ENCODE results near the gene ECHDC1.

ECHDC1 gene

GRCh38 chr6:127300411-127300810 is 43.0 kb downstream of the ECHDC1 start:
- Histone ChIP-seq H3K14ac (ENCODE audit: low read length in 2 of 2) (no peak overlapping the region), H3K27ac (ENCODE audit: low read length, poor library complexity, severe bottlenecking) (peak overlapping the region; percentile 72), H4K8ac (ENCODE audit: low read length) (no peak overlapping the region), H3K4me3 (ENCODE audit: insufficient read depth in 1 of 2, low read depth in 1 of 2, low read length in 2 of 2) (no peak overlapping the region), H2AK5ac (ENCODE audit: low read length, severe bottlenecking) (peak overlapping the region; percentile 88), H3K4me1 (ENCODE audit: control insufficient read depth, insufficient read depth, low read depth, low read length) (peaks cover 1% of the 10 kb centered on the region), H3K4ac (ENCODE audit: low read depth in 1 of 2, low read length in 2 of 2) (no peak overlapping the region), H3K18ac (ENCODE audit: low read depth in 1 of 2, low read length in 2 of 2) (no peak overlapping the region), H3K4me2 (ENCODE audit: low read length, poor library complexity, severe bottlenecking) (no peak overlapping the region), H3K23ac (ENCODE audit: low read length in 2 of 2) (no peak overlapping the region), H2BK120ac (ENCODE audit: low read depth, low read length) (no peak overlapping the region), H3K9me3 (ENCODE audit: control insufficient read depth, low read length) (no peaks in the 10 kb centered on the region), H3K27me3 (ENCODE audit: control insufficient read depth in 1 of 2, insufficient read depth in 1 of 2, low read length in 2 of 2) (no peaks in the 10 kb centered on the region), H4K91ac (ENCODE audit: low read length) (no peak overlapping the region), H3K36me3 (ENCODE audit: control insufficient read depth in 1 of 2, insufficient read depth in 2 of 2, low read depth in 1 of 2, low read length in 2 of 2) (peaks cover 5 to 36% of the 10 kb centered on the region in 2 experiments), H2BK5ac (ENCODE audit: low read depth, low read length, poor library complexity, severe bottlenecking) (no peak overlapping the region), H2BK15ac (ENCODE audit: low read depth, poor library complexity, severe bottlenecking) (no peak overlapping the region), H2AFZ (ENCODE audit: low read depth, low read length) (no peak overlapping the region), H3K9ac (ENCODE audit: low read length) (peak overlapping the region; percentile 75), H3K79me1 (replicated peaks; ENCODE audit: low read length, poor library complexity, severe bottlenecking) (peaks cover 15% of the 10 kb centered on the region), H2BK12ac (ENCODE audit: low read length in 2 of 2) (no peak overlapping the region)
- peak; percentile 90 for DNase-seq

DNA sequence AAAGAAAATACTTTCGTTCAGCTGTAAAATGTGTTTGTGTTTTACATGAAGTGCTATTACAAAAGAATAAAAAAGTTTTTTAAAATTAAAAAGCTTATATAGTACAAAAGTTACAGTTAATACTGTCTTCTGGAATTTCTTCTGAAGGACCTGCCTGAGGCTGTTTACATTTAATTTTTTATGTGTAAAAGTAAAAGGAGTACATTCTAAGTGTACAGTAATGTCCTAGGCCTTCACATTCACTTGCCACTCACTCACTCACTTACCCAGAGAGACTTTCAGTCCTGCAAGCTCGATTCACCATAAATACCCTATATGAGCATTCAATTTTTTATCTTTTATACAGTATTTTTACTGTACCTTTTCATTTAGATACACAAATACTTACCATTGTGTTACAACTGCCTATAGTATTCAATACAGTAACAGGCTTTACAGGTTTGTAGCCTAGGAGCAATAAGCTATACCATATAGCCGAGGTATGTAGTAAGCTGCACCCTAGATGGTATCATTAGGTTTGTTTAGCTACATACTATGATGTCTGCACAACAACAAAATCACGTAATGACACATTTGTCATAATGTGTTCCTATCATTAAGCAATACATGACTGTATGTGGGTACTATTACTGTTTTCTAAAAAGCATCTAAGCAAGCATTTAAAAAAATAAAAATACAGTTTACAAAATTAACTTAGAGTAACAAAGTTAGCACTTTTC is 43.7 kb downstream of the ECHDC1 start:
- DNase-seq: peak; percentile 31
- Histone ChIP-seq H3K23ac (ENCODE audit: low read length in 2 of 2) (no peak overlapping the region), H3K4ac (ENCODE audit: low read depth in 1 of 2, low read length in 2 of 2) (no peak overlapping the region), H2BK15ac (ENCODE audit: low read depth, poor library complexity, severe bottlenecking) (no peak overlapping the region), H2AFZ (ENCODE audit: low read depth, low read length) (no peak overlapping the region), H3K36me3 (ENCODE audit: control insufficient read depth in 1 of 2, insufficient read depth in 2 of 2, low read depth in 1 of 2, low read length in 2 of 2) (peaks cover 5 to 40% of the 10 kb centered on the region in 2 experiments), H3K79me1 (replicated peaks; ENCODE audit: low read length, poor library complexity, severe bottlenecking) (peaks cover 16% of the 10 kb centered on the region), H4K91ac (ENCODE audit: low read length) (no peak overlapping the region), H3K4me3 (ENCODE audit: insufficient read depth in 1 of 2, low read depth in 1 of 2, low read length in 2 of 2) (no peak overlapping the region), H3K4me1 (ENCODE audit: control insufficient read depth, insufficient read depth, low read depth, low read length) (peaks cover 1% of the 10 kb centered on the region), H3K18ac (ENCODE audit: low read depth in 1 of 2, low read length in 2 of 2) (no peak overlapping the region), H3K27me3 (ENCODE audit: control insufficient read depth in 1 of 2, insufficient read depth in 1 of 2, low read length in 2 of 2) (no peaks in the 10 kb centered on the region), H4K8ac (ENCODE audit: low read length) (no peak overlapping the region), H3K27ac (ENCODE audit: low read length, poor library complexity, severe bottlenecking) (peak overlapping the region; percentile 72), H2BK120ac (ENCODE audit: low read depth, low read length) (no peak overlapping the region), H3K4me2 (ENCODE audit: low read length, poor library complexity, severe bottlenecking) (no peak overlapping the region), H3K9ac (ENCODE audit: low read length) (peak overlapping the region; percentile 75), H2BK5ac (ENCODE audit: low read depth, low read length, poor library complexity, severe bottlenecking) (no peak overlapping the region), H3K14ac (ENCODE audit: low read length in 2 of 2) (no peak overlapping the region), H2AK5ac (ENCODE audit: low read length, severe bottlenecking) (no peak overlapping the region), H3K9me3 (ENCODE audit: control insufficient read depth, low read length) (no peaks in the 10 kb centered on the region), H2BK12ac (ENCODE audit: low read length in 2 of 2) (no peak overlapping the region)
- 100% methylated on average over 1 of the region's 4 CpGs for WGBS

DNA sequence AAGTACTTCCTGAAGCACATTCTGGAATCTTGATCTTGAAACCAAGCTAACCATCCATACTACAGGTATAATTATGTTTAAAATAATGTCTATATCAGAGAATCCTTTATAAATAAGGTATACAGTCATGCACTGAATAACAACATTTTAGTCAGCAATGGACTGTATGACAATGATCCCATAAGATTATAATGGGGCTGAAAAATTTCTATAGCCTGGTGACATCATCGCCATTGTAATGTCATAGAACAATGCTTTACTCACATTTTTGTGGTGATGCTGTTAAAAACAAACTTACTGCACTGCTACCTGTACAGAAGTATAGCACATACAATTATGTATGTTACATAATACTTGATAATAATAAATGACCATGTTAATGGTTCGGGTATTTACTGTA is 44.9 kb downstream of the ECHDC1 start:
- H4K8ac ChIP-seq (ENCODE audit: low read length): no peak overlapping the region
- no peak overlapping the region for H3K4ac ChIP-seq (ENCODE audit: low read depth in 1 of 2, low read length in 2 of 2)
- no peaks in the 10 kb centered on the region for H3K27me3 ChIP-seq (ENCODE audit: control insufficient read depth in 1 of 2, insufficient read depth in 1 of 2, low read length in 2 of 2)
- no peak overlapping the region for H3K23ac ChIP-seq (ENCODE audit: low read length in 2 of 2)
- H3K4me3 ChIP-seq (ENCODE audit: insufficient read depth in 1 of 2, low read depth in 1 of 2, low read length in 2 of 2): no peak overlapping the region
- H2BK15ac ChIP-seq (ENCODE audit: low read depth, poor library complexity, severe bottlenecking): no peak overlapping the region
- H3K18ac ChIP-seq (ENCODE audit: low read depth in 1 of 2, low read length in 2 of 2): no peak overlapping the region
- H2BK12ac ChIP-seq (ENCODE audit: low read length in 2 of 2): no peak overlapping the region
- H3K4me1 ChIP-seq (ENCODE audit: control insufficient read depth, insufficient read depth, low read depth, low read length): peaks cover 1% of the 10 kb centered on the region
- H2BK120ac ChIP-seq (ENCODE audit: low read depth, low read length): no peak overlapping the region
- H3K14ac ChIP-seq (ENCODE audit: low read length in 2 of 2): no peak overlapping the region
- H2AFZ ChIP-seq (ENCODE audit: low read depth, low read length): no peak overlapping the region
- H3K9ac ChIP-seq (ENCODE audit: low read length): no peak overlapping the region
- H4K91ac ChIP-seq (ENCODE audit: low read length): no peak overlapping the region
- peaks cover 17% of the 10 kb centered on the region for H3K79me1 ChIP-seq (replicated peaks; ENCODE audit: low read length, poor library complexity, severe bottlenecking)
- no peaks in the 10 kb centered on the region for H3K9me3 ChIP-seq (ENCODE audit: control insufficient read depth, low read length)
- H2AK5ac ChIP-seq (ENCODE audit: low read length, severe bottlenecking): no peak overlapping the region
- no peak for DNase-seq
- H3K27ac ChIP-seq (ENCODE audit: low read length, poor library complexity, severe bottlenecking): no peak overlapping the region
- H2BK5ac ChIP-seq (ENCODE audit: low read depth, low read length, poor library complexity, severe bottlenecking): no peak overlapping the region
- 20% methylated on average over 1 of the region's 2 CpGs for WGBS
- H3K4me2 ChIP-seq (ENCODE audit: low read length, poor library complexity, severe bottlenecking): no peak overlapping the region
- peaks cover 5 to 46% of the 10 kb centered on the region in 2 experiments for H3K36me3 ChIP-seq (ENCODE audit: control insufficient read depth in 1 of 2, insufficient read depth in 2 of 2, low read depth in 1 of 2, low read length in 2 of 2)

DNA sequence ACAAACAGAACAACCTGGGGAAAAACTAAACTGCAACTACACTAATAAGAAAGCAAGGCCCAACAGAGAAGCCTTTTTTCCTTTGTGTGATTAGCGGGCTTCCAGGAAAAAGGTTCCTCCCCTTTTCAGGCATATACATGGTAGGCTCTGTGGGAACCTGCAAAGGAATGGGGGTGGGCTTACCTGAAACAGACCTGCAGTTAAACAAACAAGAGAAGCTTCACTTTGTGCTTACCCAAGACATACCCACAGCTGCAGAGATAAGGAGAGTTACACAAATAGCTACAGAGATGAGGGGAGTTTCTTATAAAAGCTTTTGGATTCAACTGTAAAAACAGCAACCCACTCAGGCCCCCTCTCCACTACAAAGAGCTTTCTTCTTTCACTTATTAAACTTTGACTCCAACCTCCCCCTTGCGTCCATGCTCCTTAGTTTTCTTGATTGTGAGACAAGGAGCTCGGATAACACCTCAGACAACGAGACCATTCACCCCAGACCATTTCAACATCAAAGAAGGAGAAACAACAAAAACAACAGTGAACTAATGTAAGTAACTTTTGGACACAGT is 45.8 kb downstream of the ECHDC1 start:
- H3K9me3 ChIP-seq (ENCODE audit: control insufficient read depth, low read length): no peaks in the 10 kb centered on the region
- no peak overlapping the region for H2BK5ac ChIP-seq (ENCODE audit: low read depth, low read length, poor library complexity, severe bottlenecking)
- H3K4me1 ChIP-seq (ENCODE audit: control insufficient read depth, insufficient read depth, low read depth, low read length): peaks cover 1% of the 10 kb centered on the region
- no peak overlapping the region for H3K18ac ChIP-seq (ENCODE audit: low read depth in 1 of 2, low read length in 2 of 2)
- H4K91ac ChIP-seq (ENCODE audit: low read length): no peak overlapping the region
- H2BK15ac ChIP-seq (ENCODE audit: low read depth, poor library complexity, severe bottlenecking): no peak overlapping the region
- H2BK12ac ChIP-seq (ENCODE audit: low read length in 2 of 2): no peak overlapping the region
- H4K8ac ChIP-seq (ENCODE audit: low read length): no peak overlapping the region
- no peak overlapping the region for H2AK5ac ChIP-seq (ENCODE audit: low read length, severe bottlenecking)
- H3K36me3 ChIP-seq (ENCODE audit: control insufficient read depth in 1 of 2, insufficient read depth in 2 of 2, low read depth in 1 of 2, low read length in 2 of 2): peaks cover 5 to 53% of the 10 kb centered on the region in 2 experiments
- H3K4ac ChIP-seq (ENCODE audit: low read depth in 1 of 2, low read length in 2 of 2): no peak overlapping the region
- H3K4me2 ChIP-seq (ENCODE audit: low read length, poor library complexity, severe bottlenecking): no peak overlapping the region
- H3K9ac ChIP-seq (ENCODE audit: low read length): no peak overlapping the region
- no peak overlapping the region for H3K4me3 ChIP-seq (ENCODE audit: insufficient read depth in 1 of 2, low read depth in 1 of 2, low read length in 2 of 2)
- no peak overlapping the region for H3K27ac ChIP-seq (ENCODE audit: low read length, poor library complexity, severe bottlenecking)
- 60% methylated on average over 3 of the region's 4 CpGs for WGBS
- no peak overlapping the region for H2AFZ ChIP-seq (ENCODE audit: low read depth, low read length)
- H3K14ac ChIP-seq (ENCODE audit: low read length in 2 of 2): no peak overlapping the region
- H3K27me3 ChIP-seq (ENCODE audit: control insufficient read depth in 1 of 2, insufficient read depth in 1 of 2, low read length in 2 of 2): no peaks in the 10 kb centered on the region
- peaks cover 17% of the 10 kb centered on the region for H3K79me1 ChIP-seq (replicated peaks; ENCODE audit: low read length, poor library complexity, severe bottlenecking)
- H3K23ac ChIP-seq (ENCODE audit: low read length in 2 of 2): no peak overlapping the region
- no peak for DNase-seq
- no peak overlapping the region for H2BK120ac ChIP-seq (ENCODE audit: low read depth, low read length)
